K562 (cell line): ENCODE results near the gene CEMIP. TPM values are rescaled to one million over a fixed set of nuclear protein-coding genes. Genes with fewer than 3 reads are reported as not detected.

Experiments
- ARID2 ChIP-seq: fragments of 450-650 bp; IDR thresholded peaks from 2 replicates; pipeline ENCODE4 v1.6.1; 2017; ENCODE audit warnings: antibody characterized with exemption, mild to moderate bottlenecking
- ELF1 ChIP-seq: fragments of 200-800 bp; sonication (Bioruptor generic); IDR thresholded peaks from 2 replicates; pipeline ENCODE4 v1.6.1; 2016; ENCODE audit warnings: missing genetic modification characterization, missing compliant biosample characterization
- ETV1 ChIP-seq: fragments of 450-650 bp; conservative IDR thresholded peaks from 2 replicates; pipeline ENCODE4 v1.6.1; 2016; ENCODE audit warnings: missing genetic modification characterization, control low read depth, low read depth, missing compliant biosample characterization
- HDAC8 ChIP-seq: fragments of 450-650 bp; IDR thresholded peaks from 2 replicates; pipeline ENCODE4 v1.6.1; 2016; ENCODE audit warnings: mild to moderate bottlenecking, missing genetic modification characterization, moderate library complexity, missing compliant biosample characterization
- HNRNPH1 ChIP-seq: fragments of 200-400 bp; formaldehyde crosslinking; optimal IDR thresholded peaks from 2 replicates; pipeline ENCODE3; 2017; ENCODE audit warnings: low read depth, mild to moderate bottlenecking, low read length, moderate library complexity
- HNRNPUL1 ChIP-seq: fragments of 200-400 bp; formaldehyde crosslinking; IDR thresholded peaks from 2 replicates; pipeline ENCODE4 v1.6.1; 2017; ENCODE audit warnings: low read length
- NR3C1 ChIP-seq: sonication (generic); formaldehyde crosslinking; IDR thresholded peaks from 2 replicates; pipeline ENCODE4 v1.8.1; 2022; ENCODE audit warnings: missing genetic modification reagents
- PCBP2 ChIP-seq: fragments of 200-400 bp; formaldehyde crosslinking; IDR thresholded peaks from 2 replicates; pipeline ENCODE4 v1.6.1; 2018; ENCODE audit warnings: low read length, low read depth, mild to moderate bottlenecking, moderate library complexity; ENCODE audit not compliant: poor library complexity, severe bottlenecking
- PRPF4 ChIP-seq: fragments of 200-400 bp; formaldehyde crosslinking; IDR thresholded peaks from one replicate; pipeline ENCODE4 v1.6.1; 2017; ENCODE audit warnings: low read length, low read depth, mild to moderate bottlenecking; ENCODE audit not compliant: insufficient read depth, poor library complexity, severe bottlenecking
- STAG1 ChIP-seq: sonication (generic); formaldehyde crosslinking; IDR thresholded peaks from 2 replicates; pipeline ENCODE4 v1.5.0; 2020; ENCODE audit warnings: missing genetic modification reagents, borderline replicate concordance
- TCF3 ChIP-seq: sonication (generic); formaldehyde crosslinking; IDR thresholded peaks from 2 replicates; pipeline ENCODE4 v1.4.0; 2020; ENCODE audit warnings: mild to moderate bottlenecking, missing genetic modification reagents
- ZNF253 ChIP-seq: fragments of 250-450 bp; sonication (Bioruptor Pico); conservative IDR thresholded peaks from 2 replicates; pipeline ENCODE4 v1.6.1; 2021; ENCODE audit warnings: mild to moderate bottlenecking
- ZNF384 ChIP-seq: IDR thresholded peaks from 2 replicates; pipeline ENCODE4 v1.6.1; 2012; ENCODE audit warnings: low read depth, low read length, improper control_type of control experiment
- ZNF785 ChIP-seq: fragments of 250-450 bp; sonication (Bioruptor Pico); IDR thresholded peaks from 2 replicates; pipeline ENCODE4 v1.4.0; 2020; ENCODE audit warnings: mild to moderate bottlenecking
- ZZZ3 ChIP-seq: fragments of 450-650 bp; IDR thresholded peaks from 2 replicates; pipeline ENCODE4 v1.6.1; 2016; ENCODE audit warnings: antibody characterized with exemption, mild to moderate bottlenecking, moderate library complexity
- polyA plus RNA-seq, 8 experiments: library from polyadenylated mRNA; depleted of rRNA in 4 of 8; stranded (reverse) in 5 of 8; unstranded in 3 of 8; fragments of >200 nt; fragmentation: Nextera tagmentation in 2 of 8; fragmentation: Illumina TruSeq in 1 of 8; extraction: Ambion mirVana in 2 of 8; extraction: Trizol in 1 of 8; gene quantifications; 2 replicates each; pipeline versions ENCODE4 v1.2.1 to v1.2.3, GENCODE V29; 2011 to 2014; ENCODE audit warnings: inconsistent platforms in 1 of 8, missing spikeins in 1 of 8
- total RNA-seq, 7 experiments: library from RNA; depleted of rRNA in 6 of 7; stranded (reverse); fragments of >200 nt in 6 of 7; fragmentation: Illumina TruSeq in 2 of 7; extraction: Trizol in 2 of 7; gene quantifications; 2 replicates each; pipeline versions ENCODE4 v1.2.1 to v1.2.3, GENCODE V29; 2011 to 2021; ENCODE audit warnings: low replicate concordance in 1 of 7
- TF ChIP-seq, protein P1 (sequence below), 2 experiments: fragments of 450-650 bp; formaldehyde crosslinking in 1 of 2; IDR thresholded peaks; 2 replicates each; pipeline versions ENCODE4 v1.4.0 to v1.6.1; 2014 to 2020; ENCODE audit warnings: mild to moderate bottlenecking in 2 of 2, borderline replicate concordance in 1 of 2, low read depth in 1 of 2
- TF ChIP-seq, protein P2 (sequence below): fragments of 450-650 bp; formaldehyde crosslinking; IDR thresholded peaks from 2 replicates; pipeline ENCODE4 v1.4.0; 2020; ENCODE audit warnings: mild to moderate bottlenecking, moderate library complexity
- TF ChIP-seq, protein P3 (sequence below), 3 experiments: IDR thresholded peaks in 2 of 3; conservative IDR thresholded peaks in 1 of 3; 2 replicates each; pipeline ENCODE4 v1.5.1; 2011 to 2012; ENCODE audit warnings: low read length in 3 of 3, mild to moderate bottlenecking in 3 of 3, control low read depth in 2 of 3, improper control_type of control experiment in 1 of 3, inconsistent platforms in 1 of 3, low read depth in 1 of 3, mixed read lengths in 1 of 3, moderate library complexity in 1 of 3; ENCODE audit not compliant: insufficient read depth in 2 of 3

CEMIP gene
- total and polyA plus RNA-seq, 9 of the 15 experiments (the other 6 are each of a cell fraction or from before 2014, with no cell fraction given): 0.33 TPM; not detected in 8

DNA sequence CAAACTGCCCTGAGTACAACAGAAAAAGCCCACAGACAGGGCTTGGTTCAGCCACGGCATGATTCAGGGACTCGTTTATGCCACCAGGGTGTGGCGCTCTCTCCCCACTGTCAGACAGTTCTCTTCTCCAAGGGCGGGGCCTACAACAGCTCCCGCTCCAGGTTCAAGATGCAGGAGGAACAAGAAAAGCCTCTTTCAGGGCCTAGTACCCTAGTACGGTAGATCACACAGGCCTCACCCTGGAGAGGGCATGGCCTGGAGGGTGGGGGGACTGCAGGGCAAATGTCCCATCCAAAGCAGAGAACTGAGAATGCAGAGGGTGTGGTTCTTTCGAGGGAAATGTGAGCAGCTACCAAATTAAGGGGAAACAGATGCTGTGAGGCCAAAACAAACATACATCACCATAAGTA, 198.5 kb downstream of the CEMIP start (continued):
- TF ChIP-seq, protein P1, sequence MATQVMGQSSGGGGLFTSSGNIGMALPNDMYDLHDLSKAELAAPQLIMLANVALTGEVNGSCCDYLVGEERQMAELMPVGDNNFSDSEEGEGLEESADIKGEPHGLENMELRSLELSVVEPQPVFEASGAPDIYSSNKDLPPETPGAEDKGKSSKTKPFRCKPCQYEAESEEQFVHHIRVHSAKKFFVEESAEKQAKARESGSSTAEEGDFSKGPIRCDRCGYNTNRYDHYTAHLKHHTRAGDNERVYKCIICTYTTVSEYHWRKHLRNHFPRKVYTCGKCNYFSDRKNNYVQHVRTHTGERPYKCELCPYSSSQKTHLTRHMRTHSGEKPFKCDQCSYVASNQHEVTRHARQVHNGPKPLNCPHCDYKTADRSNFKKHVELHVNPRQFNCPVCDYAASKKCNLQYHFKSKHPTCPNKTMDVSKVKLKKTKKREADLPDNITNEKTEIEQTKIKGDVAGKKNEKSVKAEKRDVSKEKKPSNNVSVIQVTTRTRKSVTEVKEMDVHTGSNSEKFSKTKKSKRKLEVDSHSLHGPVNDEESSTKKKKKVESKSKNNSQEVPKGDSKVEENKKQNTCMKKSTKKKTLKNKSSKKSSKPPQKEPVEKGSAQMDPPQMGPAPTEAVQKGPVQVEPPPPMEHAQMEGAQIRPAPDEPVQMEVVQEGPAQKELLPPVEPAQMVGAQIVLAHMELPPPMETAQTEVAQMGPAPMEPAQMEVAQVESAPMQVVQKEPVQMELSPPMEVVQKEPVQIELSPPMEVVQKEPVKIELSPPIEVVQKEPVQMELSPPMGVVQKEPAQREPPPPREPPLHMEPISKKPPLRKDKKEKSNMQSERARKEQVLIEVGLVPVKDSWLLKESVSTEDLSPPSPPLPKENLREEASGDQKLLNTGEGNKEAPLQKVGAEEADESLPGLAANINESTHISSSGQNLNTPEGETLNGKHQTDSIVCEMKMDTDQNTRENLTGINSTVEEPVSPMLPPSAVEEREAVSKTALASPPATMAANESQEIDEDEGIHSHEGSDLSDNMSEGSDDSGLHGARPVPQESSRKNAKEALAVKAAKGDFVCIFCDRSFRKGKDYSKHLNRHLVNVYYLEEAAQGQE (IDR thresholded peaks at IDR 0.05; ENCODE audit: borderline replicate concordance): peak; percentile 86
- TF ChIP-seq, protein P1 (CRISPR knock-in tag; IDR thresholded peaks at IDR 0.05; ENCODE audit: low read depth): no peak
- TF ChIP-seq, protein P2, sequence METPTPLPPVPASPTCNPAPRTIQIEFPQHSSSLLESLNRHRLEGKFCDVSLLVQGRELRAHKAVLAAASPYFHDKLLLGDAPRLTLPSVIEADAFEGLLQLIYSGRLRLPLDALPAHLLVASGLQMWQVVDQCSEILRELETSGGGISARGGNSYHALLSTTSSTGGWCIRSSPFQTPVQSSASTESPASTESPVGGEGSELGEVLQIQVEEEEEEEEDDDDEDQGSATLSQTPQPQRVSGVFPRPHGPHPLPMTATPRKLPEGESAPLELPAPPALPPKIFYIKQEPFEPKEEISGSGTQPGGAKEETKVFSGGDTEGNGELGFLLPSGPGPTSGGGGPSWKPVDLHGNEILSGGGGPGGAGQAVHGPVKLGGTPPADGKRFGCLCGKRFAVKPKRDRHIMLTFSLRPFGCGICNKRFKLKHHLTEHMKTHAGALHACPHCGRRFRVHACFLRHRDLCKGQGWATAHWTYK (CRISPR knock-in tag): no peak
- TF ChIP-seq, protein P3, sequence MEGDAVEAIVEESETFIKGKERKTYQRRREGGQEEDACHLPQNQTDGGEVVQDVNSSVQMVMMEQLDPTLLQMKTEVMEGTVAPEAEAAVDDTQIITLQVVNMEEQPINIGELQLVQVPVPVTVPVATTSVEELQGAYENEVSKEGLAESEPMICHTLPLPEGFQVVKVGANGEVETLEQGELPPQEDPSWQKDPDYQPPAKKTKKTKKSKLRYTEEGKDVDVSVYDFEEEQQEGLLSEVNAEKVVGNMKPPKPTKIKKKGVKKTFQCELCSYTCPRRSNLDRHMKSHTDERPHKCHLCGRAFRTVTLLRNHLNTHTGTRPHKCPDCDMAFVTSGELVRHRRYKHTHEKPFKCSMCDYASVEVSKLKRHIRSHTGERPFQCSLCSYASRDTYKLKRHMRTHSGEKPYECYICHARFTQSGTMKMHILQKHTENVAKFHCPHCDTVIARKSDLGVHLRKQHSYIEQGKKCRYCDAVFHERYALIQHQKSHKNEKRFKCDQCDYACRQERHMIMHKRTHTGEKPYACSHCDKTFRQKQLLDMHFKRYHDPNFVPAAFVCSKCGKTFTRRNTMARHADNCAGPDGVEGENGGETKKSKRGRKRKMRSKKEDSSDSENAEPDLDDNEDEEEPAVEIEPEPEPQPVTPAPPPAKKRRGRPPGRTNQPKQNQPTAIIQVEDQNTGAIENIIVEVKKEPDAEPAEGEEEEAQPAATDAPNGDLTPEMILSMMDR (IDR thresholded peaks at IDR 0.05 in 2 of 3, conservative IDR thresholded peaks at IDR 0.05 in 1 of 3; ENCODE audit: insufficient read depth in 2 of 3, low read depth in 1 of 3, low read length in 3 of 3): peak; percentile 92 to 95 (median 92)
- TF ChIP-seq HNRNPUL1: no peak
- no peak for TF ChIP-seq ZZZ3
- TF ChIP-seq ZNF785 (CRISPR knock-in tag): no peak
- no peak for TF ChIP-seq HNRNPH1
- no peak for TF ChIP-seq ZNF253
- no peak for TF ChIP-seq PCBP2
- TF ChIP-seq STAG1 (CRISPR knock-in tag): peak; percentile 86; the same call in 1 of the 2 replicates
- TF ChIP-seq ARID2: peak; percentile 74; the same call in 1 of the 2 replicates
- TF ChIP-seq NR3C1 (CRISPR knock-in tag): no peak
- TF ChIP-seq ZNF384: no peak
- TF ChIP-seq TCF3: no peak
- no peak for TF ChIP-seq ETV1 (tag)
- no peak for TF ChIP-seq PRPF4
- no peak for TF ChIP-seq ELF1 (tag)
- no peak for TF ChIP-seq HDAC8 (tag)
